ENCODE results near the gene LY6G5C. TPM values are rescaled to one million over a fixed set of nuclear protein-coding genes. Genes with fewer than 3 reads are reported as not detected.

Gene LY6G5C
- total and polyA plus RNA-seq, 2 experiments from 2014 or later: 2.1 TPM; not detected in 1

DNA sequence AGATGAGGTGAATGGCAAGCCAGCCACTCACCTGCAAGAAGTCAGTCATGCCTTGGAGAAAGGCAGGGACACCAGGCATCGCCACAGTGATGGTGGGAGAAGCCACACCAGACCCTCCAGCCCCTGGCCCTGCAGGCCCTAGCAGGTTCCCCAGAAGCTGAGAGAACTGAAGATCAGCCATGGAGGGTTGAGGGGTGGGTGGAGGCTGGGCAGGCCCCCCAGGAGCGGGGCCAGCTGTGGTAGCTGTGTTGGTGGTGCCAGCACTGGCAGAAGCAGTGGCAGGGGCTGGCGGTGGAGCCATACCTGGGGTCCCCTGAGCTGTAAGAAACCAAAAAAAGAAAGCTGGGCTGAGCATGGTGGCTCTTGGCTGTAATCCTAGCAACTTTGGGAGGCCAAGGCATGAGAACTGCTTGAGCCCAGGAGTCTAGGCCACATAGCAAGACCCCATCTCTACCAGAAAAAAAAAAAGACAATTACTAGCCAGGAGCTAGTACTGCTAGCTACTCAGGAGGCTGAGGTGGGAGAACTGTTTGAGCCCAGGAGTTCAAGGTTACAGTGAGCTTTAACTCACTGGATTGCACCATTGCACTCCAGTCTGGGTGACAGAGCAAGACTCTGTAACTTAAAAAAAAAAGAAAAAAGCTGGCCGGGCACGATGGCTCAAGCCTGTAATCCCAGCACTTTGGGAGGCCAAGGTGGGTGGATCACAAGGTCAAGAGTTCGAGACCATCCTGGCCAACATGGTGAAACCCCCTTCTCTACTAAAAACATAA is 37.9 kb downstream of the LY6G5C start:
- TF ChIP-seq ZNF331 (CRISPR knock-in tag; IDR thresholded peaks at IDR 0.05; ENCODE audit: low read depth) (no peak), ZNF114 (CRISPR knock-in tag; IDR thresholded peaks at IDR 0.05) (no peak), EZH2 (IDR thresholded peaks at IDR 0.05; ENCODE audit: low read depth, unreplicated experiment) (no peak), NANOG (IDR thresholded peaks at IDR 0.05; ENCODE audit: borderline replicate concordance) (no peak), STAT1 (IDR thresholded peaks at IDR 0.05; ENCODE audit: unreplicated experiment) (no peak), JUNB (IDR thresholded peaks at IDR 0.05; ENCODE audit: unreplicated experiment) (no peak), EZH2phosphoT487 (IDR thresholded peaks at IDR 0.05; ENCODE audit: unreplicated experiment) (no peak), CTCF (conservative IDR thresholded peaks at IDR 0.05; ENCODE audit: low read depth in 2 of 2) (no peak), CREB1 (CRISPR knock-in tag; IDR thresholded peaks at IDR 0.05; ENCODE audit: low read depth) (no peak), POLR2AphosphoS5 (IDR thresholded peaks at IDR 0.05; ENCODE audit: low read depth) (no peak)
- TF ChIP-seq, protein P1, sequence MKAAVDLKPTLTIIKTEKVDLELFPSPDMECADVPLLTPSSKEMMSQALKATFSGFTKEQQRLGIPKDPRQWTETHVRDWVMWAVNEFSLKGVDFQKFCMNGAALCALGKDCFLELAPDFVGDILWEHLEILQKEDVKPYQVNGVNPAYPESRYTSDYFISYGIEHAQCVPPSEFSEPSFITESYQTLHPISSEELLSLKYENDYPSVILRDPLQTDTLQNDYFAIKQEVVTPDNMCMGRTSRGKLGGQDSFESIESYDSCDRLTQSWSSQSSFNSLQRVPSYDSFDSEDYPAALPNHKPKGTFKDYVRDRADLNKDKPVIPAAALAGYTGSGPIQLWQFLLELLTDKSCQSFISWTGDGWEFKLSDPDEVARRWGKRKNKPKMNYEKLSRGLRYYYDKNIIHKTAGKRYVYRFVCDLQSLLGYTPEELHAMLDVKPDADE (IDR thresholded peaks at IDR 0.05): no peak
- TF ChIP-seq, protein P2, sequence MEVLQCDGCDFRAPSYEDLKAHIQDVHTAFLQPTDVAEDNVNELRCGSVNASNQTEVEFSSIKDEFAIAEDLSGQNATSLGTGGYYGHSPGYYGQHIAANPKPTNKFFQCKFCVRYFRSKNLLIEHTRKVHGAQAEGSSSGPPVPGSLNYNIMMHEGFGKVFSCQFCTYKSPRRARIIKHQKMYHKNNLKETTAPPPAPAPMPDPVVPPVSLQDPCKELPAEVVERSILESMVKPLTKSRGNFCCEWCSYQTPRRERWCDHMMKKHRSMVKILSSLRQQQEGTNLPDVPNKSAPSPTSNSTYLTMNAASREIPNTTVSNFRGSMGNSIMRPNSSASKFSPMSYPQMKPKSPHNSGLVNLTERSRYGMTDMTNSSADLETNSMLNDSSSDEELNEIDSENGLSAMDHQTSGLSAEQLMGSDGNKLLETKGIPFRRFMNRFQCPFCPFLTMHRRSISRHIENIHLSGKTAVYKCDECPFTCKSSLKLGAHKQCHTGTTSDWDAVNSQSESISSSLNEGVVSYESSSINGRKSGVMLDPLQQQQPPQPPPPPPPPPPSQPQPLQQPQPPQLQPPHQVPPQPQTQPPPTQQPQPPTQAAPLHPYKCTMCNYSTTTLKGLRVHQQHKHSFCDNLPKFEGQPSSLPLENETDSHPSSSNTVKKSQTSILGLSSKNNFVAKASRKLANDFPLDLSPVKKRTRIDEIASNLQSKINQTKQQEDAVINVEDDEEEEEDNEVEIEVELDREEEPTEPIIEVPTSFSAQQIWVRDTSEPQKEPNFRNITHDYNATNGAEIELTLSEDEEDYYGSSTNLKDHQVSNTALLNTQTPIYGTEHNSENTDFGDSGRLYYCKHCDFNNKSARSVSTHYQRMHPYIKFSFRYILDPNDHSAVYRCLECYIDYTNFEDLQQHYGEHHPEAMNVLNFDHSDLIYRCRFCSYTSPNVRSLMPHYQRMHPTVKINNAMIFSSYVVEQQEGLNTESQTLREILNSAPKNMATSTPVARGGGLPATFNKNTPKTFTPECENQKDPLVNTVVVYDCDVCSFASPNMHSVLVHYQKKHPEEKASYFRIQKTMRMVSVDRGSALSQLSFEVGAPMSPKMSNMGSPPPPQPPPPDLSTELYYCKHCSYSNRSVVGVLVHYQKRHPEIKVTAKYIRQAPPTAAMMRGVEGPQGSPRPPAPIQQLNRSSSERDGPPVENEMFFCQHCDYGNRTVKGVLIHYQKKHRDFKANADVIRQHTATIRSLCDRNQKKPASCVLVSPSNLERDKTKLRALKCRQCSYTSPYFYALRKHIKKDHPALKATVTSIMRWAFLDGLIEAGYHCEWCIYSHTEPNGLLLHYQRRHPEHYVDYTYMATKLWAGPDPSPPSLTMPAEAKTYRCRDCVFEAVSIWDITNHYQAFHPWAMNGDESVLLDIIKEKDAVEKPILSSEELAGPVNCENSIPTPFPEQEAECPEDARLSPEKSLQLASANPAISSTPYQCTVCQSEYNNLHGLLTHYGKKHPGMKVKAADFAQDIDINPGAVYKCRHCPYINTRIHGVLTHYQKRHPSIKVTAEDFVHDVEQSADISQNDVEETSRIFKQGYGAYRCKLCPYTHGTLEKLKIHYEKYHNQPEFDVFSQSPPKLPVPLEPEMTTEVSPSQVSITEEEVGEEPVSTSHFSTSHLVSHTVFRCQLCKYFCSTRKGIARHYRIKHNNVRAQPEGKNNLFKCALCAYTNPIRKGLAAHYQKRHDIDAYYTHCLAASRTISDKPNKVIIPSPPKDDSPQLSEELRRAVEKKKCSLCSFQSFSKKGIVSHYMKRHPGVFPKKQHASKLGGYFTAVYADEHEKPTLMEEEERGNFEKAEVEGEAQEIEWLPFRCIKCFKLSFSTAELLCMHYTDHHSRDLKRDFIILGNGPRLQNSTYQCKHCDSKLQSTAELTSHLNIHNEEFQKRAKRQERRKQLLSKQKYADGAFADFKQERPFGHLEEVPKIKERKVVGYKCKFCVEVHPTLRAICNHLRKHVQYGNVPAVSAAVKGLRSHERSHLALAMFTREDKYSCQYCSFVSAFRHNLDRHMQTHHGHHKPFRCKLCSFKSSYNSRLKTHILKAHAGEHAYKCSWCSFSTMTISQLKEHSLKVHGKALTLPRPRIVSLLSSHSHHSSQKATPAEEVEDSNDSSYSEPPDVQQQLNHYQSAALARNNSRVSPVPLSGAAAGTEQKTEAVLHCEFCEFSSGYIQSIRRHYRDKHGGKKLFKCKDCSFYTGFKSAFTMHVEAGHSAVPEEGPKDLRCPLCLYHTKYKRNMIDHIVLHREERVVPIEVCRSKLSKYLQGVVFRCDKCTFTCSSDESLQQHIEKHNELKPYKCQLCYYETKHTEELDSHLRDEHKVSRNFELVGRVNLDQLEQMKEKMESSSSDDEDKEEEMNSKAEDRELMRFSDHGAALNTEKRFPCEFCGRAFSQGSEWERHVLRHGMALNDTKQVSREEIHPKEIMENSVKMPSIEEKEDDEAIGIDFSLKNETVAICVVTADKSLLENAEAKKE (CRISPR knock-in tag; IDR thresholded peaks at IDR 0.05): no peak
- TF ChIP-seq, protein P3, sequence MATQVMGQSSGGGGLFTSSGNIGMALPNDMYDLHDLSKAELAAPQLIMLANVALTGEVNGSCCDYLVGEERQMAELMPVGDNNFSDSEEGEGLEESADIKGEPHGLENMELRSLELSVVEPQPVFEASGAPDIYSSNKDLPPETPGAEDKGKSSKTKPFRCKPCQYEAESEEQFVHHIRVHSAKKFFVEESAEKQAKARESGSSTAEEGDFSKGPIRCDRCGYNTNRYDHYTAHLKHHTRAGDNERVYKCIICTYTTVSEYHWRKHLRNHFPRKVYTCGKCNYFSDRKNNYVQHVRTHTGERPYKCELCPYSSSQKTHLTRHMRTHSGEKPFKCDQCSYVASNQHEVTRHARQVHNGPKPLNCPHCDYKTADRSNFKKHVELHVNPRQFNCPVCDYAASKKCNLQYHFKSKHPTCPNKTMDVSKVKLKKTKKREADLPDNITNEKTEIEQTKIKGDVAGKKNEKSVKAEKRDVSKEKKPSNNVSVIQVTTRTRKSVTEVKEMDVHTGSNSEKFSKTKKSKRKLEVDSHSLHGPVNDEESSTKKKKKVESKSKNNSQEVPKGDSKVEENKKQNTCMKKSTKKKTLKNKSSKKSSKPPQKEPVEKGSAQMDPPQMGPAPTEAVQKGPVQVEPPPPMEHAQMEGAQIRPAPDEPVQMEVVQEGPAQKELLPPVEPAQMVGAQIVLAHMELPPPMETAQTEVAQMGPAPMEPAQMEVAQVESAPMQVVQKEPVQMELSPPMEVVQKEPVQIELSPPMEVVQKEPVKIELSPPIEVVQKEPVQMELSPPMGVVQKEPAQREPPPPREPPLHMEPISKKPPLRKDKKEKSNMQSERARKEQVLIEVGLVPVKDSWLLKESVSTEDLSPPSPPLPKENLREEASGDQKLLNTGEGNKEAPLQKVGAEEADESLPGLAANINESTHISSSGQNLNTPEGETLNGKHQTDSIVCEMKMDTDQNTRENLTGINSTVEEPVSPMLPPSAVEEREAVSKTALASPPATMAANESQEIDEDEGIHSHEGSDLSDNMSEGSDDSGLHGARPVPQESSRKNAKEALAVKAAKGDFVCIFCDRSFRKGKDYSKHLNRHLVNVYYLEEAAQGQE (IDR thresholded peaks at IDR 0.05; ENCODE audit: unreplicated experiment): no peak
- Histone ChIP-seq H4K20me1 (replicated peaks; ENCODE audit: insufficient read depth) (peaks cover 9% of the 10 kb centered on the region; the same call in 1 of the 2 replicates), H3K79me2 (replicated peaks; ENCODE audit: insufficient read depth) (no peaks in the 10 kb centered on the region), H3K36me3 (ENCODE audit: insufficient read depth) (peaks cover 32% of the 10 kb centered on the region), H3K4me1 (ENCODE audit: insufficient read depth) (no peaks in the 10 kb centered on the region), H3K4me3 (no peak overlapping the region), H3K9me2 (ENCODE audit: insufficient read depth) (no peaks in the 10 kb centered on the region), H3K27me3 (ENCODE audit: insufficient read depth) (no peaks in the 10 kb centered on the region), H2AFZ (no peak overlapping the region), H3K27ac (ENCODE audit: low read depth) (no peak overlapping the region), H3F3A (replicated peaks; ENCODE audit: low read depth) (peaks cover 22% of the 10 kb centered on the region), H3K4me2 (no peak overlapping the region)
- Mint-ChIP-seq H3K4me3 (no peak overlapping the region), H3K4me1 (no peaks in the 10 kb centered on the region), H3K9me3 (no peaks in the 10 kb centered on the region), H3K27me3 (ENCODE audit: insufficient read depth, low read depth, poor library complexity) (peaks cover 4% of the 10 kb centered on the region), H3K27ac (no peak overlapping the region), H3K36me3 (ENCODE audit: low read depth) (peaks cover 82% of the 10 kb centered on the region)
- DNase-seq (ENCODE audit: low spot score) (no peak), ATAC-seq (no peak)

Data from GM23338 (cell line).